Peyer's patch (tissue), 4 donors: ENCODE data around the gene SLC36A3.

Source experiments
- POLR2A ChIP-seq, 2 donors: fragments of 450-650 bp; IDR thresholded peaks; one replicate each; pipeline ENCODE4 v1.5.1; 2017; ENCODE audit warnings: antibody characterized with exemption in 2 of 2, mild to moderate bottlenecking in 2 of 2, moderate library complexity in 2 of 2
- TF ChIP-seq, protein P1 (sequence below), 6 experiments: fragments of 450-650 bp in 4 of 6; fragments of 200-600 bp in 2 of 6; sonication (generic) in 1 of 6; IDR thresholded peaks; one replicate each; pipeline ENCODE4 v1.5.1; 2017 to 2019; ENCODE audit warnings: antibody characterized with exemption in 6 of 6, mild to moderate bottlenecking in 3 of 6, moderate library complexity in 1 of 6

GRCh38 chr5:151284392-151284967 lies 19.1 kb downstream of the SLC36A3 start:
- TF ChIP-seq, protein P1, sequence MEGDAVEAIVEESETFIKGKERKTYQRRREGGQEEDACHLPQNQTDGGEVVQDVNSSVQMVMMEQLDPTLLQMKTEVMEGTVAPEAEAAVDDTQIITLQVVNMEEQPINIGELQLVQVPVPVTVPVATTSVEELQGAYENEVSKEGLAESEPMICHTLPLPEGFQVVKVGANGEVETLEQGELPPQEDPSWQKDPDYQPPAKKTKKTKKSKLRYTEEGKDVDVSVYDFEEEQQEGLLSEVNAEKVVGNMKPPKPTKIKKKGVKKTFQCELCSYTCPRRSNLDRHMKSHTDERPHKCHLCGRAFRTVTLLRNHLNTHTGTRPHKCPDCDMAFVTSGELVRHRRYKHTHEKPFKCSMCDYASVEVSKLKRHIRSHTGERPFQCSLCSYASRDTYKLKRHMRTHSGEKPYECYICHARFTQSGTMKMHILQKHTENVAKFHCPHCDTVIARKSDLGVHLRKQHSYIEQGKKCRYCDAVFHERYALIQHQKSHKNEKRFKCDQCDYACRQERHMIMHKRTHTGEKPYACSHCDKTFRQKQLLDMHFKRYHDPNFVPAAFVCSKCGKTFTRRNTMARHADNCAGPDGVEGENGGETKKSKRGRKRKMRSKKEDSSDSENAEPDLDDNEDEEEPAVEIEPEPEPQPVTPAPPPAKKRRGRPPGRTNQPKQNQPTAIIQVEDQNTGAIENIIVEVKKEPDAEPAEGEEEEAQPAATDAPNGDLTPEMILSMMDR (IDR thresholded peaks at IDR 0.05) = peak in 1 of 6 experiments; percentile 2
- no peak for TF ChIP-seq POLR2A (IDR thresholded peaks at IDR 0.05)
